ENCODE measurements around the gene HFM1.

The HFM1 gene

DNA sequence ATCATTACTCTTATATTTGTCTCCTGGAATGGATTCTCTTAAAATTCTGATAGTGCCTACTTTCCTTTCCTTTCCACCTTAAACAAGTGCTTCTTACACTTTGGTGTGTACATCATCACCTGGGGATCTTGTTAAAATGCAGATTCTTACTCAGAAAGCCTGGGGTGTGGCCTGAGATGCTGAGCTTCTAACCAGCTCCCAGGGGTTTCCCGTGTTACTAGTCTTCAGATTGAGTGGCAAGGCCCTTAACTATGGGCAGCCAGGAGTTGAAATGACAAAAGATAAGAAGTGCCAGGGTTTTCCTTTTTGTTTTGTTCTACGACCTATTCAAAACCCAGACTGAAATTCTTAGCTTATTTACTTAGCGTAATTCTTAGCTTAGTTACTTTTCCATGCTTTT lies 159.2 kb downstream of the HFM1 start:
- Mint-ChIP-seq H3K4me3 (no peak overlapping the region), H3K9me3 (no peaks in the 10 kb centered on the region), H3K27ac (no peak overlapping the region), H3K36me3 (ENCODE audit: low read depth) (no peaks in the 10 kb centered on the region), H3K27me3 (no peaks in the 10 kb centered on the region), H3K4me1 (ENCODE audit: low read depth) (no peaks in the 10 kb centered on the region)
- intact Hi-C loops (cut with micrococcal nuclease) = no loop called here

DNA sequence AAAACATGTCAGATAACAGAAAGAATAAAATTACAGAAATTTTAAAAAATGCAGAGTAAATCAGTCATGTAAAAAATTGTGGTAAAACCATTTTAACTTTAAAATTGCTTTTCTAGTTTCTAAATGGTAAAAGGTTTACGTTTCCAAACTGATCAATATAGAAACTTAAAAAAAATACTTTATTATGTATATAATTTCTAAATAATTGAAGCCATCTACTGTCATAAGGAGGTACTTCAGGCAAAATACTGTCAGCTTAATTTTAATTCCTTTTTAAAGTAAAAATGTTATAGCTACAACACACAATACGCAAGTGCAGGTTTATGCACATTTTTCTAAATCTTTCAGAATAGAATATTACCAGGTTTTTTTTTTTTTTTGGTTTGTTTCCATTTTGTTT lies 159.9 kb downstream of the HFM1 start:
- Mint-ChIP-seq H3K4me3 (no peak overlapping the region), H3K9me3 (no peaks in the 10 kb centered on the region), H3K4me1 (ENCODE audit: low read depth) (no peaks in the 10 kb centered on the region), H3K36me3 (ENCODE audit: low read depth) (no peaks in the 10 kb centered on the region), H3K27me3 (no peaks in the 10 kb centered on the region), H3K27ac (no peak overlapping the region)
- intact Hi-C loops (cut with micrococcal nuclease) = no loop called here

DNA sequence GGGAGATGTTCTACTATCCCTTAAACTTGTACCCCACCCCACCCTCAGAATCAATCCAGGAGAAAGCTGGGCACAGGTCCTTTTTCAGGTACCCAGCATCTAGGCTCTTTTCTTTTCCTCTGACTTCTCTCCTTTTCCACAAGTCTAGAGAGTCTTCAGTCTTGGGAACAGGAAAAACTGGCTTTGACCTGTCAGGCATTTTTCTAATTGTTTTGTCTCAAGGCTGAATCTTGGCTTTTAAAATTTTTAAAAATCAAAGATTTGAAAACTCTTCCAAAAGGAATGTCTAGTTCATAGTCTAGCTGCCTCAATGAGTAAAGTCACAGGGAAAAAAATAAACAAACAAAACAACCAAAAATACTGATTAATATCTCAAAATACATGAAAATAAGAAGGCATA lies 161.5 kb downstream of the HFM1 start:
- intact Hi-C loops (cut with micrococcal nuclease) = no loop called here
- Mint-ChIP-seq H3K27me3 (no peaks in the 10 kb centered on the region), H3K27ac (no peak overlapping the region), H3K36me3 (ENCODE audit: low read depth) (no peaks in the 10 kb centered on the region), H3K4me3 (no peak overlapping the region), H3K9me3 (no peaks in the 10 kb centered on the region), H3K4me1 (ENCODE audit: low read depth) (no peaks in the 10 kb centered on the region)

DNA sequence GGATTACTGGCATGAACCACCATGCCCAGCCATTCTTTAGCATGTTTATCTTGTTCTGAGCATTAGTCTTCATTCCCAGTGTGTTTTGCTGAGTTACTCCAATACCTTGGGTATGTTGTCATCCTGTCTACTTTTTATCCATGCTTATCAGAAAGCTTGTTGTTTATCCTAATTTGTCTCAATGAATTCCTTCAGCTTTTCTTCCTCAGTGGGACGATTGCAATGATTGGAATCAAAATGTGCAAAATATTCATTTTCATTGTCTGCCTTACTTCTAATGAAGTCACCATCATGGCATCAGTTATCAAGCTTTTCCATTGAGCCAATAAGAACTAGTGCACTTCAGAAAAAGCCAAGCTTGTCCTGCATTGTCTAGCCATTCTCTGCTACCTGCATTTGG lies 170.5 kb downstream of the HFM1 start:
- Mint-ChIP-seq H3K9me3 (no peaks in the 10 kb centered on the region), H3K27me3 (no peaks in the 10 kb centered on the region), H3K4me1 (ENCODE audit: low read depth) (no peaks in the 10 kb centered on the region), H3K36me3 (ENCODE audit: low read depth) (no peaks in the 10 kb centered on the region), H3K27ac (no peak overlapping the region), H3K4me3 (no peak overlapping the region)
- intact Hi-C loops (cut with micrococcal nuclease) = no loop called here

DNA sequence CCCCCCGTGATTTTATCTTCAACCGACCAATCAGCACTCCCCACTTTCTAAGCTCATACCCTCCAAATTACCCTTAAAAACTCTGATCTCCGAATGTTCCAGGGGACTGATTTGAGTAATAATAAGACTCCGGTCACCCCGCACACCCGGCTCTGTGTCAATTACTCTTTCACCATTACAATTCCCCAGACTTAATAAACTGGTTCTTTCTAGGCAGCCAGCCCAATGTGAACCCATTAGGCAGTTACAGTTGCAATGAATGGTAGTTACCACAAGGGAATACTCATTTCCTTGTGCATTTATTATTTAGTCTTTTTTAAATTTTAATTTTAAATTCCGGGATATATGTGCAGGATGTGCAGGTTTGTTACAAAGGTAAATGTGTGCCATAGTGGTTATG lies 177.9 kb downstream of the HFM1 start:
- intact Hi-C loops (cut with micrococcal nuclease) = no loop called here
- no peaks in the 10 kb centered on the region for H3K4me1 Mint-ChIP-seq (ENCODE audit: low read depth)
- no peak overlapping the region for H3K27ac Mint-ChIP-seq
- H3K4me3 Mint-ChIP-seq = no peak overlapping the region
- peaks cover 17% of the 10 kb centered on the region for H3K9me3 Mint-ChIP-seq
- no peaks in the 10 kb centered on the region for H3K36me3 Mint-ChIP-seq (ENCODE audit: low read depth)
- no peaks in the 10 kb centered on the region for H3K27me3 Mint-ChIP-seq

DNA sequence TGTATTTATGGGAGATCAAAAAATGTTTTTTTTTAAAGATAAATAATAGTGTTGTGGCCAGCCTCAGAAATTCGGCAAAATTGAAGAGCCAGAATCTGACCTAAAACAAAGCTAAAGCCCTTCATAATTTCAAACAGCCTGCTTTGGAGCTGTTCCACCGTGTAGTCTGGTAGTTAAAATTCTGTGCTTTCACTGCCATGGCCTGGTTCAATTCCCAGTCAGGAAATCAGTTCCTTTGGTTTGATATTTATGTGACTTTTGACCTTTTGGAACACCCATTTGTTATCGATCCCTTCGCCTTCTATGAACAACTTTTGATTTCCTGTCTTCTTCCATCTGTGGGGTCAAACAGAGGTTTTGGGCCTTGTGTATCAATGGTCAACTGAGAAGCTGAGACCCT lies 179.8 kb downstream of the HFM1 start:
- intact Hi-C loops (cut with micrococcal nuclease) = no loop called here
- Mint-ChIP-seq H3K4me3 (no peak overlapping the region), H3K4me1 (ENCODE audit: low read depth) (no peaks in the 10 kb centered on the region), H3K9me3 (peaks cover 17% of the 10 kb centered on the region), H3K27ac (no peak overlapping the region), H3K27me3 (no peaks in the 10 kb centered on the region), H3K36me3 (ENCODE audit: low read depth) (no peaks in the 10 kb centered on the region)

DNA sequence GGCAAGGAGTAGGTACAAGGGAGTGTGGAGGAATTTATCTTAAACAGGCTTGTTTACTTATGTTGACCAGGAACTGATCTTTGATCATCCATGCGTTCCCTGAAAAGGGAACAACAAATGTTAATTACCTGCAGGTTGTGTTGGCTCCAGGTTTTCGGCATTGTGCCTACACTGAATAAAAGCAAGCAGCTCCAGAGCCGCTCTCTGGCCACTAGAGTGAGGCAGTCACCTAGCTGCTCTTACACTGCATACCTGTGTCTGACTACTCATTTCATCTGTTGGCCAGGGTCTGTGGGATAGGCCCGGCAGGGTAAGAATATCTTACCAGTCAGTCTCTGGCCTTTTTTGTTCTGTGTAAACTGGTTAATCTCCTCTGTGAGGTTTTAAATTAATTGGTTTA lies 183.6 kb downstream of the HFM1 start:
- H3K4me3 Mint-ChIP-seq = no peak overlapping the region
- intact Hi-C loops (cut with micrococcal nuclease) = no loop called here
- no peaks in the 10 kb centered on the region for H3K4me1 Mint-ChIP-seq (ENCODE audit: low read depth)
- H3K9me3 Mint-ChIP-seq = no peaks in the 10 kb centered on the region
- H3K36me3 Mint-ChIP-seq (ENCODE audit: low read depth) = no peaks in the 10 kb centered on the region
- H3K27me3 Mint-ChIP-seq = no peaks in the 10 kb centered on the region
- H3K27ac Mint-ChIP-seq = no peak overlapping the region

DNA sequence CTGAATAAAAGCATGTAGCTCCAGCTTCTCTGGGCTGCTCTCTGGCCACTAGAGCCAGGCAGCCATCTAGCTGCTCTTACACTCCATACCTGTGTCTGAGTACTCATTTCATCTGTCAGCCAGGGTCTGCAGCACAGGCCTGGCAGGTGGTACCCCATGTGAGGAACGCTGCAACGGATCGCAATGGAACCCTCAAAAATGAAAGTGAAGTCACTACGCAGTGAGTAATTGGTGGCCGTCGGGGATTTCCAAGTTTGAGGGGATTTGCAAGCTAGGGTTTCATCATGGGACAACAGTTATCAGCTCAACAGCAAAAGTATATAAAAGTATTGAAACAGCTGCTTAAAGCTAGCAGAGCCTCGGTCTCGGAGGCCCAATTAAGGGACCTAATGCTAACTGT lies 186.7 kb downstream of the HFM1 start:
- Mint-ChIP-seq H3K27ac (no peak overlapping the region), H3K4me3 (no peak overlapping the region), H3K27me3 (no peaks in the 10 kb centered on the region), H3K4me1 (ENCODE audit: low read depth) (no peaks in the 10 kb centered on the region), H3K9me3 (no peaks in the 10 kb centered on the region), H3K36me3 (ENCODE audit: low read depth) (no peaks in the 10 kb centered on the region)
- intact Hi-C loops (cut with micrococcal nuclease) = no loop called here

Measured in dendritic cell treated with granulocyte-macrophage colony-stimulating factor and Interleukin-4, amounts not matched to agents 40 ng/mL and 50 ng/mL, for 4 days (primary cell).